ENCODE data around the gene MED13L.

The MED13L gene

DNA sequence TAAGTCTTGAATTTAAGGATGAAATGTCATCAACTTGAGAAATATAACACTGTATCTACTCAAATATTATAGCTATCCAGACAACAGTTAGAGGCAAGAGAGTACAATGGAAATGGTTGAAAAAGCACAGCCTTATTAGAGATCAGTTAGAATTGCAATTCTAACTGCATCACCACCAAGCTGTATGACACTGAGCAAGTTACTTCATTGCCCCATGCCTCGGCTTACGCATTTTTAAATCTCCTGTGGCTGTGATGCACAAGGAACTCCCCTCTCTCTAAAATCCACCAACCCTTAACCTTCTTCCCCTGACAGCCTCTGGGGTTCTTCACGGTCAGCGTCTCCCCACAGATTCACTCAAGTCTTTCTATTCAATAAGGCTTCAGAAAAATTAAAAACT lies 75.1 kb downstream of the MED13L start:
- Histone ChIP-seq H3K27ac (ENCODE audit: low read depth, low read length) (no peak overlapping the region), H3K4me1 (ENCODE audit: control insufficient read depth in 1 of 2, insufficient read depth in 2 of 2, low read length in 2 of 2) (peaks cover 0 to 11% of the 10 kb centered on the region in 2 donors), H3K9me3 (ENCODE audit: control insufficient read depth in 1 of 2, low read length in 2 of 2) (no peaks in the 10 kb centered on the region), H3K27me3 (ENCODE audit: control insufficient read depth in 1 of 2, insufficient read depth in 2 of 2, low read length in 2 of 2) (no peaks in the 10 kb centered on the region), H3K9ac (ENCODE audit: low read depth in 1 of 2, low read length in 2 of 2) (no peak overlapping the region), H3K36me3 (ENCODE audit: control insufficient read depth in 1 of 2, insufficient read depth in 2 of 2, low read length in 2 of 2) (no peaks in the 10 kb centered on the region), H3K4me3 (ENCODE audit: low read depth in 1 of 2, low read length in 2 of 2) (no peak overlapping the region)

DNA sequence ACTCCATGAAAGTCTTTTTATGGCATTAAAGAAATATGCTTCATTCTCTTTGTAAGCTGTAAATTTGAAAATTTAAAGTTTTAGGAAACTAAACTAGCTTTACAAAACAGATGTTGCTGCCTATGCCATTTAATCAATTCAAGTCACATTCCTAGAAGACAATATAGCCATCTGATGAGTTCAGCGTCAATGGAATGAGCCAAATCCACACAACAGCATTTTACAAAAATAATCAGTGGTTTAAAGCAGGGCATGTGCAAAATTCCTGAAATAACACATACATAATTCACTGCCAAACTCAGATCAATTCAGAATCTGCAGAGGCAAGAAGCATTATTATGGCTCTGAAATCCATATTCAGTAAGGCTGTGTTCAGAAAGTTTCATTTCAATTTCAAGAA lies 75.6 kb downstream of the MED13L start:
- no peak overlapping the region for H3K27ac ChIP-seq (ENCODE audit: low read depth, low read length)
- no peak overlapping the region for H3K9ac ChIP-seq (ENCODE audit: low read depth in 1 of 2, low read length in 2 of 2)
- H3K36me3 ChIP-seq (ENCODE audit: control insufficient read depth in 1 of 2, insufficient read depth in 2 of 2, low read length in 2 of 2): no peaks in the 10 kb centered on the region
- no peak overlapping the region for H3K4me3 ChIP-seq (ENCODE audit: low read depth in 1 of 2, low read length in 2 of 2)
- H3K9me3 ChIP-seq (ENCODE audit: control insufficient read depth in 1 of 2, low read length in 2 of 2): no peaks in the 10 kb centered on the region
- H3K27me3 ChIP-seq (ENCODE audit: control insufficient read depth in 1 of 2, insufficient read depth in 2 of 2, low read length in 2 of 2): no peaks in the 10 kb centered on the region
- H3K4me1 ChIP-seq (ENCODE audit: control insufficient read depth in 1 of 2, insufficient read depth in 2 of 2, low read length in 2 of 2): peaks cover 1 to 13% of the 10 kb centered on the region in 2 donors

DNA sequence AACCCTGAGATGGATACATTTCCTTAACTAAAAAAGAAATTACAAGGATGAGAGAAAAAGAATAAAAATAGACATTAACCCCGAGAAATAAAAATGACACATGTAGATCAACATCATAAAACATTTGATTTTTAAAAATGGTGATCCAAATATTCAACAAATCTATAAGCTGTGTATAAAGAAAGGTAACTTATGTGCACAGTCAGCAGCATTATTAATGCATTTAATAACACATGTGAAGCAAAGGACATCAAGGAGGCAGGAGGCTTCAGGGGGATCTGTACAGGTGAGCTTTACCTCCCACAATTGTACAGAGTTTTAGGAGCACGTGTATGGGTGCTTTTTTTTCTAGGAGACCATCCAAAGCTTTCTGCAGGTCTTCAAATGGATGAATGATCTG lies 76.1 kb downstream of the MED13L start:
- no peak overlapping the region for H3K27ac ChIP-seq (ENCODE audit: low read depth, low read length)
- H3K4me1 ChIP-seq (ENCODE audit: control insufficient read depth in 1 of 2, insufficient read depth in 2 of 2, low read length in 2 of 2): peaks cover 3 to 16% of the 10 kb centered on the region in 2 donors

DNA sequence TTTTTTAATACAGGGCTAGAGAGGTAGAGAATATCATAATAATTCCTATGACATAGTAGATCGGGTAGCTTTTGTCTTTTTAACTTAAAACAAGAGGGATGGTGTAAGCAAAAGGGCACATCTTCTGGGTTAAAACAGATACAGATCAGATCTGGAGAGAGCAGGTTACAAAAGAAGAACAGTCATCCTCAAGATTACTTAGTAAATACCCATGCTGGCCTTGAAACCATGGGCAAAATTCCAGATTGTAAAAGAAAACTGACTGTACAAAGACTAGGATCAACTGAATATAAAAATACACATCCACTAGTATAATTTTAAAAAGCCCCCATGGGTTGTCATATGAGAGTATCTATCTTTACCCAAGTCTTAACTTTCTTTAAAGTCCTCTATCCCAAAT lies 76.7 kb downstream of the MED13L start:
- Histone ChIP-seq H3K4me1 (ENCODE audit: control insufficient read depth in 1 of 2, insufficient read depth in 2 of 2, low read length in 2 of 2) (peaks cover 6 to 16% of the 10 kb centered on the region in 2 donors), H3K9ac (ENCODE audit: low read depth in 1 of 2, low read length in 2 of 2) (no peak overlapping the region), H3K27me3 (ENCODE audit: control insufficient read depth in 1 of 2, insufficient read depth in 2 of 2, low read length in 2 of 2) (no peaks in the 10 kb centered on the region), H3K9me3 (ENCODE audit: control insufficient read depth in 1 of 2, low read length in 2 of 2) (no peaks in the 10 kb centered on the region), H3K4me3 (ENCODE audit: low read depth in 1 of 2, low read length in 2 of 2) (no peak overlapping the region), H3K27ac (ENCODE audit: low read depth, low read length) (no peak overlapping the region), H3K36me3 (ENCODE audit: control insufficient read depth in 1 of 2, insufficient read depth in 2 of 2, low read length in 2 of 2) (no peaks in the 10 kb centered on the region)

More for the DNA sequence above, 76.1 kb downstream of the MED13L start:
- Histone ChIP-seq H3K9ac (ENCODE audit: low read depth in 1 of 2, low read length in 2 of 2) (no peak overlapping the region), H3K27me3 (ENCODE audit: control insufficient read depth in 1 of 2, insufficient read depth in 2 of 2, low read length in 2 of 2) (no peaks in the 10 kb centered on the region), H3K4me3 (ENCODE audit: low read depth in 1 of 2, low read length in 2 of 2) (no peak overlapping the region), H3K36me3 (ENCODE audit: control insufficient read depth in 1 of 2, insufficient read depth in 2 of 2, low read length in 2 of 2) (no peaks in the 10 kb centered on the region), H3K9me3 (ENCODE audit: control insufficient read depth in 1 of 2, low read length in 2 of 2) (no peaks in the 10 kb centered on the region)

DNA sequence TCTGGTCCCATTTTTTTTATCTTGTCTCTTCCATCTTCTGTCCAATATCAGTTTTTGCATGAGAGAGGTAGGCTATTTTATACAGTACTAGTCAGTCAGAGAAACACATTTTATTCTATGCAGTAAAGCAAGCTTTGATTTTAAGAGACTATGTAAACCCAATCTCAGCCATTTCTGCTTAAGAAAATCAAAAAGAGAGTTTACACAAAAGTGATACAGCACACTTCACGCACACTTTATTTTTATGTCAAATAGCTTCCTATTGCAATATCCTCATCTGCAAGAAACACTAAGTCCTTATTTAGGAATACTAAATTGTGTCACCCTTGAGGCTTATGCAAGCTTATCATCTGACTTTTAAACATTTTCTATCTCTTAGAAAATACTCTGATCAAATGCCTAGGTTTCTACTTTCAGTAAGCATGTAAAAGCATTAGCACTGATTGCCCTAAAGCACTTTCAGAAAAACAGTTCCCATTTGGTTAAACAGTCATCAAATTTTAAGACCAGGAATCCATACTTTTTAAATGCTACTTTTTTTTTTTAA lies 78.3 kb downstream of the MED13L start:
- Histone ChIP-seq H3K4me1 (ENCODE audit: control insufficient read depth in 1 of 2, insufficient read depth in 2 of 2, low read length in 2 of 2) (peaks cover 6 to 14% of the 10 kb centered on the region in 2 donors), H3K9me3 (ENCODE audit: control insufficient read depth in 1 of 2, low read length in 2 of 2) (no peaks in the 10 kb centered on the region), H3K4me3 (ENCODE audit: low read depth in 1 of 2, low read length in 2 of 2) (no peak overlapping the region), H3K36me3 (ENCODE audit: control insufficient read depth in 1 of 2, insufficient read depth in 2 of 2, low read length in 2 of 2) (no peaks in the 10 kb centered on the region), H3K27ac (ENCODE audit: low read depth, low read length) (no peak overlapping the region), H3K9ac (ENCODE audit: low read depth in 1 of 2, low read length in 2 of 2) (no peak overlapping the region), H3K27me3 (ENCODE audit: control insufficient read depth in 1 of 2, insufficient read depth in 2 of 2, low read length in 2 of 2) (no peaks in the 10 kb centered on the region)

DNA sequence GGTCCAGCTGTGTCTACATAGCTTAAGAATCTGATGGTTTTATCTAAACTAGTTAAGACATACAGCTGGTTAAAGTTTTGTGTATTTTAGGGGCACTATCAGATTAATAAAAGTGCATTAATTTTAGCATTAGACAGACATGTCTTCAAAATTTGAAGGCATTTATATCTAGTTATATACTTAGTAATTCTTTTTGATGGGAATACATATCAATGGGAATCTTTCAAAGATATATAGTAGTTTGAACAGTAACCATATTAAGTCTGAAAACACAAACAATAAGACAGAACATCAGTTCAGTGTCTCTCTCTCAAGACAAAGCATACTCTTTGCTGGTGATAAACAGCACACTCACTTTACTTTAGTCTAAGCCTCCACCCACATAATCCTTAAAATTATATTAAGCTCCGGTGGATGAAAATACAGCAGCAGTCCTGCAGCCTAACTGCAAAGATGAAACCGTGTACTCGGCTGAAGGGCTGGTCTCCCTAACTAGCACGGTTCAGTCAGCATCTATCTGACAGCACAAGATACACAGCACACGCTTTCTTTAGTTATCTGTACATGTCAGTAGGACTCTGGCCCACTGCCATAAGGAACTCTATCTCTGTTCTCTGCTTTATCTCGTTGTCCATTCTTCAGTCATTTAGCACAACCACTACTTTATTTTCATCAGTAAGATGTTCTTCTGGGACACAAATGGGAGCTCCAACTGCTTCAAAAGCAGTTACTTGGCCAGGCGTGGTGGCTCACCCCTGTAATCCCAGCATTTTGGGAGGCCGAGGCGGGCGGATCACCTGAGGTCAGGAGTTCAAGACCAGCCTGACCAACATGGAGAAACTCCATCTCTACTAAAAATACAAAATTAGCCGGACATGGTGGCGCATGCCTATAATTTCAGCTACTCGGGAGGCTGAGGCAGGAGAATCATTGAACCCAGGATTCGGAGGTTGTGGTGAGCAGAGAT lies 80.5 kb downstream of the MED13L start:
- Histone ChIP-seq H3K27me3 (ENCODE audit: control insufficient read depth in 1 of 2, insufficient read depth in 2 of 2, low read length in 2 of 2) (no peaks in the 10 kb centered on the region), H3K9ac (ENCODE audit: low read depth in 1 of 2, low read length in 2 of 2) (no peak overlapping the region), H3K4me3 (ENCODE audit: low read depth in 1 of 2, low read length in 2 of 2) (no peak overlapping the region), H3K9me3 (ENCODE audit: control insufficient read depth in 1 of 2, low read length in 2 of 2) (no peaks in the 10 kb centered on the region), H3K36me3 (ENCODE audit: control insufficient read depth in 1 of 2, insufficient read depth in 2 of 2, low read length in 2 of 2) (no peaks in the 10 kb centered on the region), H3K4me1 (ENCODE audit: control insufficient read depth in 1 of 2, insufficient read depth in 2 of 2, low read length in 2 of 2) (peaks cover 6 to 13% of the 10 kb centered on the region in 2 donors), H3K27ac (ENCODE audit: low read depth, low read length) (no peak overlapping the region)

DNA sequence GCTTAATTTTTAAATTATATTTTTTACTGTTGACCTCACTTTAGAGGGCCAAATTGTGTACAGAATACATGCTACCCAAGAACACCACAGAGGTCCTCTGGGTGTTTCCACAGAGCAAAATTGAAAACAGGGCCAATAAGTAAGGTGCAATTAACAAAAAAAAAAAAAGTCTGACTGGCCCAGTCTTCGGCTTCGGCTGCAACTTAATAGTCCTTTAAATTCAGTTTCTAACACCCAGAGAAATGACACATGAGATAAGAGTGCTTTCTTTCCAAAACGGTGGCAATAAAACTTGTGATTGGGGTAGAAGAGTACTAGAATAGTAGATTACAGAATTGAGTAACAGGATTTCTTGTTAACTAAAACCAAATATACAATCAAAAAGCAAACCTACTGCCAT lies 81.3 kb downstream of the MED13L start:
- Histone ChIP-seq H3K36me3 (ENCODE audit: control insufficient read depth in 1 of 2, insufficient read depth in 2 of 2, low read length in 2 of 2) (no peaks in the 10 kb centered on the region), H3K4me3 (ENCODE audit: low read depth in 1 of 2, low read length in 2 of 2) (no peak overlapping the region), H3K9me3 (ENCODE audit: control insufficient read depth in 1 of 2, low read length in 2 of 2) (no peaks in the 10 kb centered on the region), H3K27me3 (ENCODE audit: control insufficient read depth in 1 of 2, insufficient read depth in 2 of 2, low read length in 2 of 2) (no peaks in the 10 kb centered on the region), H3K9ac (ENCODE audit: low read depth in 1 of 2, low read length in 2 of 2) (no peak overlapping the region), H3K27ac (ENCODE audit: low read depth, low read length) (no peak overlapping the region), H3K4me1 (ENCODE audit: control insufficient read depth in 1 of 2, insufficient read depth in 2 of 2, low read length in 2 of 2) (peaks cover 6 to 13% of the 10 kb centered on the region in 2 donors)

DNA sequence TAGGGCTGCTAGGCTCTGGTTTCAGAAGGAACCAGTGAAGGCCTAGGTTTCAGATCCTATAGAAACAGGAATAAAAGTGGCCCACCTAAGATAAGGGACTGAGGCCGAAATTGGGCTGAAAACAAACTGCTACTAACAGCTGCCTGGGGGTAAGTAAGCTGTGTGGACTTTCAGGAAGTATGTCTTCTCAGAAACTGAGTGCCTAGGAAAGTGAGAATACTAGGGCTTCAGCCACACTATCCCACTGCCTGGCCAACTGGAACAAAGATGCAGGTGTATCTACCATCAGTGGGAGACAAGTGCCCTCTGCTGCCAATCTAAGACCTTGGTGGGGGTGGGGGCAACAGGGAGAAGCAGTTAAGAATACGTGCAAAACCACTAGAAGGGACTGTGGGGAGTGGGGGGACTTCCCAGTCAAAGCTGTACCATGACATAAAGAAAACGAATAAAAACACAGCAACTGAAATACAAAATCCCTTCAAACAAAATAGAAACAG lies 82.5 kb downstream of the MED13L start:
- no peak overlapping the region for H3K27ac ChIP-seq (ENCODE audit: low read depth, low read length)

DNA sequence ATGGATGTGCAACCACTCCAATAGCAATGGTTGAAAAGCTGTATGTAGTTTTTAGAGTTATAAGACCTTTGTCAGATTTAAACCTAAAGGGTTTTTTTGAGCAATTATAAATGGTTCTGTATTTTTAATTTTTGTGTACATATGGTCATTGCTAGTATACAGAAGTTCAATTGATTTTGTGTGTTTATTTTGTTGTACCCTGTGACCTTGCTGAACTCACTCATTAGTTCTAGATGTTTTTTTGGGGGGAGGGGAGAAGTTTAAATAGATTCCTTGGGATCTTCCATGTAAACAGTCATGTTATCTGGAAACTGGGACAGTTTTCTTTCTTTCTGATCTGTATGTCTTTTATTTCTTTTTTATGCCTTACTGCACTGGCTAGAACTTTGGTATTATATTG lies 87.8 kb downstream of the MED13L start:
- H3K36me3 ChIP-seq (ENCODE audit: control insufficient read depth in 1 of 2, insufficient read depth in 2 of 2, low read length in 2 of 2): no peaks in the 10 kb centered on the region
- no peak overlapping the region for H3K27ac ChIP-seq (ENCODE audit: low read depth, low read length)
- no peak overlapping the region for H3K4me3 ChIP-seq (ENCODE audit: low read depth in 1 of 2, low read length in 2 of 2)
- H3K4me1 ChIP-seq (ENCODE audit: control insufficient read depth in 1 of 2, insufficient read depth in 2 of 2, low read length in 2 of 2): peaks cover 8 to 15% of the 10 kb centered on the region in 2 donors
- H3K27me3 ChIP-seq (ENCODE audit: control insufficient read depth in 1 of 2, insufficient read depth in 2 of 2, low read length in 2 of 2): no peaks in the 10 kb centered on the region
- no peak overlapping the region for H3K9ac ChIP-seq (ENCODE audit: low read depth in 1 of 2, low read length in 2 of 2)
- H3K9me3 ChIP-seq (ENCODE audit: control insufficient read depth in 1 of 2, low read length in 2 of 2): no peaks in the 10 kb centered on the region

More for the DNA sequence above, 82.5 kb downstream of the MED13L start:
- no peak overlapping the region for H3K9ac ChIP-seq (ENCODE audit: low read depth in 1 of 2, low read length in 2 of 2)
- no peaks in the 10 kb centered on the region for H3K36me3 ChIP-seq (ENCODE audit: control insufficient read depth in 1 of 2, insufficient read depth in 2 of 2, low read length in 2 of 2)
- H3K27me3 ChIP-seq (ENCODE audit: control insufficient read depth in 1 of 2, insufficient read depth in 2 of 2, low read length in 2 of 2): no peaks in the 10 kb centered on the region
- no peaks in the 10 kb centered on the region for H3K9me3 ChIP-seq (ENCODE audit: control insufficient read depth in 1 of 2, low read length in 2 of 2)
- no peak overlapping the region for H3K4me3 ChIP-seq (ENCODE audit: low read depth in 1 of 2, low read length in 2 of 2)
- peaks cover 6 to 7% of the 10 kb centered on the region in 2 donors for H3K4me1 ChIP-seq (ENCODE audit: control insufficient read depth in 1 of 2, insufficient read depth in 2 of 2, low read length in 2 of 2)

DNA sequence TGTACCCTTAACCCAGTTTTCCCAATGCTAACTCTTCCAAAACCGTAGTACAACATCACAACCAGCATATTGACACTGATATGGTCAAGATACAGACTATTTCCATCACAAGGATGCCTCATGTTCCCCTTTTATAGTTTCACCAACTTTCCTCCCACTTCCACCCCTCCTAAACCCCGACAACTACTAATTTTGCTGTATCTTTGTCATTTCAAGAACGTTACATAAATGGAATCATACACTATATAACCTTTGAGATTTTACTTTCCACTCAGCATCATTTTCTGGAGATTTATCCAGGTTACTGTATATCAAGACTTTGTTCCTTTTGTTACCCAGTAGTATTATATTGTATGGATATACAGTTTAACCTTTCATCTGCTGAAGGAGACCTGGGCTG lies 88.9 kb downstream of the MED13L start:
- Histone ChIP-seq H3K4me3 (ENCODE audit: low read depth in 1 of 2, low read length in 2 of 2) (no peak overlapping the region), H3K9me3 (ENCODE audit: control insufficient read depth in 1 of 2, low read length in 2 of 2) (no peaks in the 10 kb centered on the region), H3K36me3 (ENCODE audit: control insufficient read depth in 1 of 2, insufficient read depth in 2 of 2, low read length in 2 of 2) (no peaks in the 10 kb centered on the region), H3K9ac (ENCODE audit: low read depth in 1 of 2, low read length in 2 of 2) (no peak overlapping the region), H3K27ac (ENCODE audit: low read depth, low read length) (no peak overlapping the region), H3K4me1 (ENCODE audit: control insufficient read depth in 1 of 2, insufficient read depth in 2 of 2, low read length in 2 of 2) (peaks cover 8 to 23% of the 10 kb centered on the region in 2 donors), H3K27me3 (ENCODE audit: control insufficient read depth in 1 of 2, insufficient read depth in 2 of 2, low read length in 2 of 2) (no peaks in the 10 kb centered on the region)
